Smooth muscle cell (in vitro differentiated cells): ENCODE results near the gene ELOVL5. TPM values are rescaled to one million over a fixed set of nuclear protein-coding genes. Genes with fewer than 3 reads are reported as not detected.

Experiments
- DNase-seq: peaks from one replicate; lab custom pipeline; 2025; ENCODE audit not compliant: unreplicated experiment; lab: John Stamatoyannopoulos, UW
- H2AFZ ChIP-seq: fragments of 200-600 bp; sonication (generic); 2 replicates; pipeline ENCODE4 v1.6.0; 2016; ENCODE audit warnings: antibody characterized with exemption, low read depth, mild to moderate bottlenecking
- H3F3A ChIP-seq: fragments of 200-600 bp; sonication (generic); 2 replicates; pipeline ENCODE4 v1.6.0; 2017; ENCODE audit warnings: antibody characterized with exemption, low read depth
- H3K27ac ChIP-seq: fragments of 200-600 bp; sonication (generic); 2 replicates; pipeline ENCODE4 v1.5.1; 2016; ENCODE audit warnings: low read depth, mild to moderate bottlenecking
- H3K27me3 ChIP-seq: fragments of 200-600 bp; sonication (generic); 2 replicates; pipeline ENCODE4 v1.6.1; 2016; ENCODE audit warnings: low read depth, mild to moderate bottlenecking
- H3K36me3 ChIP-seq: fragments of 200-600 bp; sonication (generic); 2 replicates; pipeline ENCODE4 v1.5.1; 2016; ENCODE audit warnings: low read depth
- H3K4me1 ChIP-seq: fragments of 200-600 bp; sonication (generic); 2 replicates; pipeline ENCODE4 v1.5.1; 2016; ENCODE audit warnings: low read depth
- H3K4me2 ChIP-seq: fragments of 200-600 bp; sonication (generic); 2 replicates; pipeline ENCODE4 v1.6.0; 2016; ENCODE audit warnings: mild to moderate bottlenecking
- H3K4me3 ChIP-seq: fragments of 200-600 bp; sonication (generic); 2 replicates; pipeline ENCODE4 v1.5.1; 2016; ENCODE audit warnings: mild to moderate bottlenecking
- H3K79me2 ChIP-seq: fragments of 200-600 bp; sonication (generic); 2 replicates; pipeline ENCODE4 v1.6.0; 2016; ENCODE audit warnings: low read depth, mild to moderate bottlenecking
- H3K9ac ChIP-seq: fragments of 200-600 bp; sonication (generic); 2 replicates; pipeline ENCODE4 v1.6.0; 2016; ENCODE audit warnings: low read depth
- H3K9me3 ChIP-seq: fragments of 200-600 bp; sonication (generic); replicated peaks from 2 replicates; pipeline ENCODE4 v1.5.1; 2016; ENCODE audit warnings: low read depth
- H4K20me1 ChIP-seq: fragments of 200-600 bp; sonication (generic); 2 replicates; pipeline ENCODE4 v1.6.0; 2016; ENCODE audit warnings: low read depth
- WGBS: methylation state at CpG from one replicate; pipeline ENCODE4 v1.1.7; 2016; ENCODE audit warnings: low lambda C conversion rate; 5-methylcytosine and 5-hydroxymethylcytosine counted together
- polyA plus RNA-seq: library from polyadenylated mRNA; unstranded; fragments of >200 nt; fragmentation: Nextera tagmentation; extraction: Ambion mirVana; gene quantifications from 2 replicates; pipeline ENCODE4 v1.2.1, GENCODE V29; 2016
- total RNA-seq: library from RNA; depleted of rRNA; stranded (reverse); fragments of >200 nt; gene quantifications from 2 replicates; pipeline ENCODE4 v1.2.3, GENCODE V29; 2014
- TF ChIP-seq, protein P1 (sequence below): fragments of 200-600 bp; sonication (generic); IDR thresholded peaks from 2 replicates; pipeline ENCODE4 v1.5.1; 2017; ENCODE audit warnings: borderline replicate concordance, mild to moderate bottlenecking, antibody characterized with exemption; ENCODE audit not compliant: insufficient read depth, poor library complexity, severe bottlenecking

ELOVL5 gene
- total and polyA plus RNA-seq, 2 experiments from 2014 or later = 71.9 to 79.2 TPM

- H4K20me1 ChIP-seq = no peaks in the 10 kb centered on the region
- no peaks in the 10 kb centered on the region for H3K79me2 ChIP-seq
- H3K27me3 ChIP-seq = no peaks in the 10 kb centered on the region
- no peak overlapping the region for H3K4me2 ChIP-seq
- DNase-seq = no peak
- peaks cover 9% of the 10 kb centered on the region for H3K36me3 ChIP-seq
- no peaks in the 10 kb centered on the region for H3F3A ChIP-seq
- no peak overlapping the region for H3K9ac ChIP-seq
- TF ChIP-seq, protein P1, sequence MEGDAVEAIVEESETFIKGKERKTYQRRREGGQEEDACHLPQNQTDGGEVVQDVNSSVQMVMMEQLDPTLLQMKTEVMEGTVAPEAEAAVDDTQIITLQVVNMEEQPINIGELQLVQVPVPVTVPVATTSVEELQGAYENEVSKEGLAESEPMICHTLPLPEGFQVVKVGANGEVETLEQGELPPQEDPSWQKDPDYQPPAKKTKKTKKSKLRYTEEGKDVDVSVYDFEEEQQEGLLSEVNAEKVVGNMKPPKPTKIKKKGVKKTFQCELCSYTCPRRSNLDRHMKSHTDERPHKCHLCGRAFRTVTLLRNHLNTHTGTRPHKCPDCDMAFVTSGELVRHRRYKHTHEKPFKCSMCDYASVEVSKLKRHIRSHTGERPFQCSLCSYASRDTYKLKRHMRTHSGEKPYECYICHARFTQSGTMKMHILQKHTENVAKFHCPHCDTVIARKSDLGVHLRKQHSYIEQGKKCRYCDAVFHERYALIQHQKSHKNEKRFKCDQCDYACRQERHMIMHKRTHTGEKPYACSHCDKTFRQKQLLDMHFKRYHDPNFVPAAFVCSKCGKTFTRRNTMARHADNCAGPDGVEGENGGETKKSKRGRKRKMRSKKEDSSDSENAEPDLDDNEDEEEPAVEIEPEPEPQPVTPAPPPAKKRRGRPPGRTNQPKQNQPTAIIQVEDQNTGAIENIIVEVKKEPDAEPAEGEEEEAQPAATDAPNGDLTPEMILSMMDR = no peak
- H3K9me3 ChIP-seq = no peaks in the 10 kb centered on the region
- WGBS = 98% methylated on average over 11 of the region's 11 CpGs
- H2AFZ ChIP-seq = no peak overlapping the region
- H3K4me1 ChIP-seq = no peaks in the 10 kb centered on the region
- H3K27ac ChIP-seq = no peak overlapping the region
- no peak overlapping the region for H3K4me3 ChIP-seq
These were observed 88.7 kb downstream of the ELOVL5 start for GRCh38 chr6:53259860-53260580.

DNA sequence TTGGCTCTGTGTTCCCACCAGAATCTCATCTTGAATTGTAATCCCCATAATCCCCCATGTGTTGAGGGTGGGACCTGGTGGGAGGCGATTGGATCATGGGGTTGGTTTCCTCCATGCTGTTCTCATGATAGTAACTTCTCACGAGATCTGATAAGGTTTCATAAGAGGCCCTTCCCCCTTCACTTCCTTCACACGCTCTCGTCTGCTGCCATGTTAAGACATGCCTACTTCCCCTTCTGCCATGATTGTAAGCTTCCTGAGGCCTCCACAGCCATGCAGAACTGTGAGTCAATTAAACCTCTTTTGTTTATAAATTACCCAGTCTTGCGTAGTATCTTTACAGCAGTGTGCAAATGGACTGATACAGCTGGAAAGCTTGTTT, 90.0 kb downstream of the ELOVL5 start:
- no peak overlapping the region for H2AFZ ChIP-seq
- no peaks in the 10 kb centered on the region for H4K20me1 ChIP-seq
- no peaks in the 10 kb centered on the region for H3K27me3 ChIP-seq
- TF ChIP-seq, protein P1 = no peak
- no peak overlapping the region for H3K4me2 ChIP-seq
- H3K4me1 ChIP-seq = no peaks in the 10 kb centered on the region
- no peak overlapping the region for H3K27ac ChIP-seq
- DNase-seq = no peak
- H3K9me3 ChIP-seq = no peaks in the 10 kb centered on the region
- peaks cover 9% of the 10 kb centered on the region for H3K36me3 ChIP-seq
- over 99% methylated on average over 5 of the region's 5 CpGs for WGBS
- H3K79me2 ChIP-seq = no peaks in the 10 kb centered on the region
- H3K9ac ChIP-seq = no peak overlapping the region
- no peak overlapping the region for H3K4me3 ChIP-seq
- no peaks in the 10 kb centered on the region for H3F3A ChIP-seq

DNA sequence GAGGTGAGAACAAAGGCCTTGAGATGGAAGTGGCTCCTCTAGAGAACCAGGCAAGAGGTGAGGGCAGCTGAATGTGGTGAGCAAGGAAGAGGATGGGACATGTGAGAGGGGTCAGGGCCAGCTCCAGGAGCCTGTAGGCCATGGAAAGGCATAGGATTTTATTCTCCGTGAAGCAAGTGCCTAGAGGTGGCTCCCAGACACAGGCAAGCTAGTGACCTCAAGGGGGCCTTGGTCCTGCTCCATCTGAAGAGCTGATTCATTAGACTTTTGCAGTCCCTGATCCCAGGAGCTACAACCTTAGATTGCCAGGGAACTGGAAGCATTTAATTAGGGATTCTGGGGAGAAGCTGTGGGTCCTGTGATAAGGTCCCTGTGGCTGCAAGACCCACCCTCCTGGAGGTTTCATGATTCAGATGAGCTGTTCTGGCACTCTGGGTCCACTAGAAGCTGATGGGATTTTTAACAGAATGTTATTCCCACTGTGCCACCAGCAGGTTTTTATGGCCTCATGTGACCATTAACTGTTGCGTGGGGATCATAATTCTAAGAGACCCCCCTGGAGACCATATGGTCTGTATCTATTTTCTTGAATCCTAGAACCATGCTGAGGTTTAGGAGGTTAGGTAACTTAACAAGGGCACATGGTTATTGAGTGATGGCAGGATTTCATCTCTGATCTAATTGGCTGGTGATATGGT, 90.5 kb downstream of the ELOVL5 start:
- no peak overlapping the region for H3K27ac ChIP-seq
- no peaks in the 10 kb centered on the region for H3K9me3 ChIP-seq
- no peaks in the 10 kb centered on the region for H3K27me3 ChIP-seq
- no peak overlapping the region for H2AFZ ChIP-seq
- no peaks in the 10 kb centered on the region for H3K4me1 ChIP-seq
- peaks cover 9% of the 10 kb centered on the region for H3K36me3 ChIP-seq
- H3K79me2 ChIP-seq = no peaks in the 10 kb centered on the region
- H3F3A ChIP-seq = no peaks in the 10 kb centered on the region
- no peak overlapping the region for H3K4me2 ChIP-seq
- H4K20me1 ChIP-seq = no peaks in the 10 kb centered on the region
- WGBS = 96% methylated on average over 2 of the region's 2 CpGs
- DNase-seq = no peak
- TF ChIP-seq, protein P1 = no peak
- H3K9ac ChIP-seq = no peak overlapping the region
- no peak overlapping the region for H3K4me3 ChIP-seq
